Fibroblast of skin of left biceps (primary cell): ENCODE measurements around the gene VDAC2.
A peak's percentile ranks its signal among the peaks of the same experiment; 100 is the strongest.
"Not testable (repeated sequence)": the region's sequence is repeated elsewhere in the genome, so short reads cannot be mapped to it uniquely, and the experiment has no call there.

ENCODE experiments used
- DNase-seq, 2 experiments: peaks; one replicate each; pipeline ENCODE4 v3.0.0-alpha.2; 2013; ENCODE audit warnings: low read depth in 2 of 2

VDAC2 gene

DNA sequence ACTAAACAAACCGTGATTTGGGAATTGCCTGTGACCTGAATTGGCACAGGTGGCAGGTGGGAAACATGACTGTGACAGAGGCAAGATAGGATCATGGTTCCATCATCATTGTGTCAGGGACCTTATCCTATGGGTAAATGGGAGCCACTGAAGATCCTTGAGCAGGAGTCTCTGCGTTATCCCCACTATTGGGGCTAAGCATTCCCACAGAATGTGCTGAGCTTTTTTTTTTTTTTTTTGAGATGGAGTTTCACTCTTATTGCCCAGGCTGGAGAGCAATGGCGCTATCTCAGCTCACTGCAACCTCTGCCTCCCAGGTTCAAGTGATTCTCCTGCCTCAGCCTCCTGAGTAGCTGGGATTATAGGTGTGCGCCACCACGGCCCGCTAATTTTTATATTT, 10.6 kb upstream of the VDAC2 start:
- not testable (repeated sequence) for DNase-seq

DNA sequence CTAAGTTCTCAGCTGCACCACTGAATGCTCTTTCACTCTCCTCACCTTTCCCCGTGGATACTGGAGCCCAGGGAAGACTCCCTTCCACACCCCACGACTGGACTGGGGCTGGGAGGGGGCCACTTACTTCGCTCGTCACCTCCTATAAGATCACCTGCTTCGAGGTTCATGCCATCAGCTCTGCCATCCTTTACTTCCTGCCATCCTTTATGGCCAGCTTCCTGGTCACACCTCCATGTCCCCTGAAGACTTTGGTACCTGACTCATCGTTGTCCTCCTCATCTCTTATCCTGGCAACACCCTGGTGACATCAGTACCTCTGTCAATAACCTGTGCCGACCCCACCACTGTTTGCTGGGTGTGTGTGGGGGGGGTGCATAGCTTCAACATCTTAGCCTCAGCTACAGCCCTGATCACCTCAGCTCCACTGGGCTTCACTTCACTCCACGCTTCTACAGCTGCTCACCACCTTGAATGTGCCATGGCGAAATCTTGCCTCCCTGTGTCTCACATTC, 8.7 kb upstream of the VDAC2 start:
- DNase-seq: no peak

DNA sequence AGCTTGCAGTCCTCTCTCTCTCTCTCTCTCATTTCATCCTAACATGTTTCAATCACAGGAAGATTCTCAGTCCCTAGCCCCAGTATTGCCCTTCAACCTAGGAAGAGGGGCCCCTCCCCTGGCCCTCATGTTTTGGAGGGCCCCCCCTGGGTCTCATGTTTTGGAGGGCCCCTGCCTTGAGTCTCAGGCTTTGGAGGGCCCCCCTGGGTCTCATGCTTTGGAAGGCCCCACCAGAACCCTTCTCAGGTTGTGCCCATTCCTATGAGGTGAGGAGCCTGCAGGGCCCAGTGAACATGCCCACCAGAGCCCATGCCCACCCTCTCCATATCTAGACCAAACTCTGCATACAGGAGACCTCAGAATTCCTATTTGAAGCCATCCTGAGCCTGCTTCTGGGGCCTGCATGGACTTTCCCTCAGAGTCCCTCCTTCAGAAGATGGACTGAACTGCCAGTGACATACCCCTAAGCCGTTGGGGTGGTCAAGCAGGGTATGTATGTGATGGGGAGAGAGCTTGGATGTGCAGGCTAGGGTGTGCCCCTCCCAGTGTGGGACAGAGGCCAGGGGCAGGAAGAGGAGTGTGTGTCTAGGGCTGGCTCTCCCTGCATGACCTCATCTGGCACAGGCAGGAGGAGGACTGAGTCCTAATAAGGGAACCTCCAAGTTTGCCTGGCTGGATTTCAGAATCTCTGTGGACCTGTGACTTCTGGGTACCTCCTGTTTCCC, 8.1 kb upstream of the VDAC2 start:
- DNase-seq: peak in 1 of 2 experiments; percentile 42

DNA sequence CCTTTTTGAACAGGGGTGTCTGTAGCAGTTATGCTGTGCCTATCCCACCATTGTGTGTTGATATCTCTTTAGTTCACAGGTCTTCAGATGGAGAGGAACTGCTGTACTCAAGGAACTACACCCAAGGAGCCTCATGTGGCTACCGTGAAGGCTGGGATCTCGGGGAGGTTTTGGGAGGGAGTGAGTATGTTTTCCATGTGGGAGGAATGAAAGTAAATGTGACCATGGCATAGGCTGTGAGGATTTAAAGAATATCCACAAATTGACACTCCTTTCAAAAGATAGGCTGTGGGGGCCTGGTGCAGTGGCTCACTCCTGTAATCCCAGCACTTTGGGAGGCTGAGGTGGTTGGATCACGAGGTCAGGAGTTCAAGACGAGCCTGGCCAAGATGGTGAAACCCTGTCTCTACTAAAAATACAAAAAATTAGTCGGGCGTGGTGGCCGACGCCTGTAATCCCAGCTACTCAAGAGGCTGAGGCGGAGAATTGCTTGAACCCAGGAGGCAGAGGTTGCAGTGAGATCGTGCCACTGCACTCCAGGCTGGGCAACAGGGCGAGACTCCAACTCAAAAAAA, 7.5 kb upstream of the VDAC2 start:
- not testable (repeated sequence) for DNase-seq

DNA sequence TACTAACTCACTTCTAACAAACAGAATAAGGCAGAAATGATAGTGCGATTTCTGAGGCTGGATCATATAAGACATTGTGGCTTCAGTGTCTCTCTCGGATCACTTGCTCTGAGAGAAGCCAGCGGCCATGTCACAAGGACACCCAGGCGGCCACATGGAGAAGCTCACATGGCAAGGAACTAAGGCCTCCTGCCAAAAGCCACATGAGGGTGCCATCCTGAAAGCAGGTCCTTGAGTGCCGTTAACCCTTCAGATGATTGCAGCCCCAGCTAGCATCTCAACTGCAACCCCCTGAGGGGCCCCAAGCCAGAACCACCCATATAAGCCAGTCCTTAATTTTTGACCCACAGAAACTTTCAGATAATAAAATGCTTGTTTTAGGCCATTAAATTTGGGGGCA, 6.9 kb upstream of the VDAC2 start:
- no peak for DNase-seq

DNA sequence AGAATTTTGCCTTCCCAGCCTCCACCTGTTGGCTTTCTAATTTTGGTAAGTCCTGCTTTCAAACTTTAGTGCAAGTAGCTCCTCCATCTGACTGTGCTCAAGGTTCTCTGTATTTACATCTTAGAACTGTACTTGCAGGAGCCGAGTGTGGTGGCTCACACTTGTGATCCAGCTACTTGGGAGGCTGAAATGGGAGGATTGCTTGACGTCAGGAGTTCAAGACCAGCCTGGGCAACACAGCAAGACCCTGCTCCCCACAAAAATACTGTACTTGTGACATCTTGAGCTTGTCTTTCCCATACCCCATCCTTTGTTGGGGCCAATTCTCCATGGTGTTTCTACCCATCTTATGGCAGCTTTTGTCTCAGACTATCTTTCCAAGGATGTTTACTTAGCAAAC, 4.7 kb upstream of the VDAC2 start:
- no peak for DNase-seq

DNA sequence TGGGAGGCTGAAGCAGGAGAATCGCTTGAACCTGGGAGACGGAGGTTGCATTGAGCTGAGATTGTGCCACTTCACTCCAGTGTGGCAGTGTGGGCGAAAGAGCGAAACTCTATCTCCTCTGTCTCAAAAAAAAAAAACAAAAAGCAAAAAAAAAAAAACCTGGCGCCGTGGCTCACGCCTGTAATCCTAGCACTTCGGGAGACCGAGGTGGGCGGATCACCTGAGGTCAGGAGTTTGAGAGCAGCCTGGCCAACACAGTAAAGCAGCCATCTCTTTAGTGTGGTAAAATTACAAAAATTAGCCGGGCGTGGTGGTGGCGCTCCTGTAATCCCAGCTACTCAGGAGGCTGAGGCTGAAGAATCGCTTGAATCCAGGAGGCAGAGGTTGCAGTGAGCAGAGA, 4.0 kb upstream of the VDAC2 start:
- DNase-seq: not testable (repeated sequence)

DNA sequence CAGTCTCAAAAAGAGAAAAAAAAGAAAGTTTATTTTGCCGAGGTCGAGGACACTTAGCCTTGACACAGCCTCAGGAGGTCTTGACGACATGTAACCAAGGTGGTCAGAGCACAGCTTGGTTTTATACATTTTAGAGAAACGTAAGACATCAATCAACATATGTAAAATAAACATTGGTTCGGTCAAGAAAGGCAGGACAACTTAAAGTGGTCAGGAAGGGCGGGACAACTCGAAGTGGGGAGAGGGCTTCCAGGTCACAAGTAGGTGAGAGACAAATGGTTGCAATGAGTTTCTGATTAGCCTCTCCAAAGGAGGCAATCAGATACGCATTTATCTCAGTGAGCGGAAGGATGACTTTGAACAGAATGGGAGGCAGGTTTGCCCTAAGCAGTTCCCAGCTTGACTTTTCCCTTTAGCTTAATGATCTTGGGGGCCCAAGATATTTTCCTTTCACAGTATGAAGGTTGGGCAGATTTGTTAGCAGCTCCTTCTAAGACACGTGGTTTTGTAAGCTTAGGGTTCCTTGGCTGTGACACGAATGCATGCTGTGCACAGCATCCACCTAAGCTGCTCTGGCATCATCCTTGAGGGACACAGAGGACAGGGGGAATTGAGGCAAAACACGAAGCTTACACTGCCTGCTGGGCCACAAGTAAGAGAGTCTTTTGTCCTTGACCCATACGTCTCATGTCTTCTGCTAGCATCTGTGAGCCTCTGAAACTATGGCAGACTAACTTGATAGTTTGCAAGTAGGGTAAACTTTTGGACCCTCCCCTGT, 3.3 kb upstream of the VDAC2 start:
- DNase-seq: no peak

DNA sequence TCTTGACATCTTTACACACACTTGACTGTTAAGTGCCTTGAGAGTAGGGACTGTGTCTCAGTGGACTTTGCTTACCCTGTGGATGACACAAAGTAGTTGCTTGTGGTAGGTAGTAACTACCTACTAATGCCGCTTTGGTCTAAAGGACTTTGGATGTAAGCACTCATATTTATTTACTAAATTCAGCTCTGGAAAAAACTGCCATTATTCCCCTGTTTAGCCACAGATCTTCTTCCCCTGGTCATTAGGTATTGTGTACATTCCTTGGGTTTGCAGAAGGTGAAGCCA, 2.8 kb upstream of the VDAC2 start:
- no peak for DNase-seq

DNA sequence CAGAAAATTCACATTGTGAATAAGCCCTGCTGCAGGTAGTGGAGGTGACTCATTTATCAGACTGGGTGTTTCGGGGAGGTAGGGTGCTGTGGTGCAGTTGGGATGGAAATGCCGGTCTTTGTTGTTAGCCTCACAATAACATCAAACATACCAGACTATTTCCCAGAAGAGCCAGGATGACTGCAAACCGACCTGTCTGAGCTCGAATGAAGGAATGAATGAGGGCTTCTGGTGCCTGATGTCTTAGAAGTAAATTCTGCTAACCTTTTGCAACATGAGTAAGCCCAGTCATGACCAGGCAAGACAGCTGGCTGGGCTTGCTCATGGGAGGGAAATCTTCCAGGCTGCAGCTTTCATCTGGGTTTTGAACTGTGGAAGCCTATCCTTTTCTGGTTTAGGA, 2.4 kb upstream of the VDAC2 start:
- no peak for DNase-seq

DNA sequence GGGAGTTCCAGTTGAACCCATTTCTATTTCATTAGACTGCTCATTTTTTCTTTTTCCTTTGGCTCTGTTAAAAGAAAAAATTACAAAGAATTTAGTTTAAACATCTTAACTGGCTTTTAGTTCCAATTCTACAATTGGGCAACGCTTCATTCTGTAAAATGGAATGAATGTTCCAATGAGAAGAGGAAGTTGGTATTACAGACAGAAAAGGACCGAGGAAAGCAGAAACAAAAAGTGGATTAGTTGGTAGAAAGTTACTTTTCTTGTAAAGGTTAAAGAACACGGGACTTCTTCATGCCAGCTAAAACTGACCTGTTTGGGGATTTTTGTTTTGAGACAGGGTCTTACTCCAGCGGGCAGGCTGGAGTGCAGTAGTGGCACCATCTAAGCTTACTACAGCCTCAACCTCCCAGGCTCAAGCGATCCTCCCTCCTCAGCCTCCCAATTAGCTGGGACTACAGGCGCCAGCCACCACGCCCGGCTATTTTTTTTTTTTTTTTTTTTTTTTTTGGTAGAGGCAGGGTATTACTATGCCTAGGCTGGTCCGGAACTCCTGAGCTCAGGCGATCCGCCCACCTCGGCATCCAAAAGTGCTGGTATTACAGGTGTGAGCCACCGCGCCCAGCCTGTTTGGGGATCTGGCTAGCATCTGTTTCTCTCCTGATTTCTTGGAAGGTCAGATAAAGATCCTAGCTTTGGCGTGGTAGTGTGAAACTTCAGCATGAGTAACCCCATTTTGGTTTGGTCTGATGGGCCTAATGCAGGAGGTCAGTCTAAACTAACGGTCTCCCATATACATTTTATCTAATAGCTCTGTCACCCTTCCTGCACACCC, 1.3 kb upstream of the VDAC2 start:
- DNase-seq: no peak

DNA sequence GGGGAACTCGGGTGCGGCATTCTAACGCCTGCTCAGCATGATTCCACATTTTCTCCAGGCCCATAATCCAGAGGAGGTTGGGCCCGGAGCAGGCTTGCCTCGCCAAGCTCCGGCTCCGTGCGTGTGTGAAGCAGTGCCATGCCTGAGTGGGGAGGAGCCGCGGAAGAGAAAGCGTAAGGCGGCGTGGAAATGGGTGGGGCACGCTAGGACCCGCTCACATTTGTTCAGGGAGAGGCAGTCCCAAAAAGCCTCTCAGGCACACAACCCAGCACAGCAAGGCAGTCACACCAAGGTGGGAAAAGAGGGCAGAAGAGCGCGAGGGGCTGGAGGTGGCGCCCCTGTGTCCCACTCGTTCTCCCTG, 695 bp upstream of the VDAC2 start:
- peak; percentile 52 to 56 for DNase-seq

DNA sequence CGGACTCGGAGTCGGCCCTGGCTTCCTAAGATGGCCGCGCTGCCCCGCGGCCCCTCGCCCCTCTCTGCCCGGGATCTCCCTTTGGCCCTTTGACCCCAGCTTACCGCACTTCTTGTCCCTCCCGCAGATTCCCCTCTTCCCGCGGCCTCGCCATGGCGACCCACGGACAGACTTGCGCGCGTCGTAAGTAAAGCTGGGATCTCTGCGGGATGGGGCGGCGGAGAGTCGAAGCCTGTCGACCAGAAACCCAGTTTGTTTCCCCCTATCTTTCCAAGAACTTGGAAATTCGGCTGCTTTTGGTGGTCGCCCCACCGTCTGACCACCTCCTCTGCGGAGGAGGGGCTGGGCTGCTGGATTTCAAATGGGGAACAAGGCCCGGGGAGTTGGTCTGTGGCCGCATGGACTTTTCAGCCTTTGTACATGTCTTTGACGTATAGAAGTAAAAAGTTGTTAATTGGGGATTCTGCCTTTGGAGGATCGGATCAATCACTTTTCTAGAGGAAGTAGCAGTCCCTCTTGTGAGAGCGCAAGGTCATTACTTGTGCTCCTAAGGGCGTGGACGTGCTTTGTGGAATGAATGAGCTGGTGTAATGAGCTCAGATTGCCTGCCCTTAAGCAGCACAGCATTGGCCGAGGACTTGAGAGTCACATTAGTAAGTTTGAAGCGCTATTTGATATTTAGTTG, 553 bp downstream of the VDAC2 start:
- DNase-seq: no peak

DNA sequence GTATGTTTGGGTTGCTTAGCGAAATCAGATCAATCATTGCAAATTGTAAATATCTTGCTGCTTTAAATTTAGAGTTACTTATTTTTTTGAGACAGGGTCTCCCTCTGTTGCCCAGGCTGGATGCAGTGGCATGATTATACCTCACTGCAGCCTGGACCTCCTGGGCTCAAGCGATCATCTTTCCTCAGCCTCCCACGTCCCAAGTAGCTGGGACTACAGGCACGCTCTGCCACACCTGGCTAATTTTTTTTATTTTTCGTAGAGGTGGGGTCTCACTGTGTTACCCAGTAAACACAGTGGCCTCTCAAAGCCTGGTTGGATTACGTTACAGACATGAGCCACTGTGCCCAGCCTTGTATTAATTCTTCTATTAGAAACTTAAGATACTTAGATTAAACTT, 1.7 kb downstream of the VDAC2 start:
- no peak for DNase-seq

DNA sequence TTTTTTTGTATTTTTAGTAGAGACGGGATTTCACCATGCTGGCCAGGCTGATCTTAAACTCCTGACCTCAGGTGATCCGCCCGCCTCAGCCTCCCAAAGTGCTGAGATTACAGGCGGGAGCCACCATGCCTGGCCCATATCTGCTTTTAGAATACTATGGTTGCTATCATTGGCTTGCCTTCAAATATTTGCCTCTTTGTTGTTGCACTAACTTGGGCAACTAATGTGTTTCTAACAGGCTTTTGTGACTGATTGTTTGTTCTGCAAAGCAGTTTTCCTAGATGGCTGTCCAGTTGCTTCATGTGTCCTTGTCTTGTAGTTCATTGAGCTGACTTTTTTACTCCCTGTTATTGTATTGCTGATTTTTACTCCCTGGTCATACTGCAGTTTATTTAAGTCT, 9.7 kb downstream of the VDAC2 start:
- no peak for DNase-seq

DNA sequence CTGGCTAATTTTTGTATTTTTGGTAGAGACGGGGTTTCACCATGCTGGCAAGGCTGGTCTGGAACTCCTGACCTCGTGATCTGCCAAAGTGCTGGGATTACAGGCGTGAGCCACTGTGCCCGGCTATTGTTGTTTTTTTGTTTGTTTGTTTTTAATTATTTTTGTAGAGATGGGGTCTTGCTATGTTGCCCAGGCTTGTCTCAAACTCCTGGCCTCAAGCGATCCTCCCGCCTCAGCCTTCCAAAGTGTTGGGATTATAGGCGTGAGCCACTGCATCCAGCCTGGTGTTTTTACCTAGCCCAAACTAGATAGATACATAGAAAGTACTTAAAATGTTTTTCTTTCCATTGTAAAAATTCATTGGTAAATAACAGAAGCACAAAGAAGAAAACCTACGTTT, 10.9 kb downstream of the VDAC2 start:
- not testable (repeated sequence) for DNase-seq

DNA sequence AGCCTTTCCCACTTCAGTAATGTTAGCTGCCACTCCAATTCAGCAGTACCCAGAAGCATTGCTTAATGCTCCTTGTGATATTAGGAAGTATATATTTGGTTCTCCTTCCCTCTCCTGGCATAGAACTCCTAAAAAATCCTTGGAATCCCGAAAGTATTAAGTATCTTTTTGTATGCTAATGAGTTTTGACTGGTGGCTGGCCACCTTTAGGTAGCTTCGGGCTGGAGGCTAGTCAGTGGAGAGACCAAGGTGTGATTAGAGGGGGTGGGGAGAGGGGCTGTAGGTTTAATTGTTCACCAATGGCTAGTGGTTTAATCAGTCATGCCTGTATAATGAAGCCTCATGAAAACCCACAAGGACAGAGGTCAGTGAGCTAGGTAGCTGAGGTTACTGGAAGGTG, 12.9 kb downstream of the VDAC2 start:
- no peak for DNase-seq

DNA sequence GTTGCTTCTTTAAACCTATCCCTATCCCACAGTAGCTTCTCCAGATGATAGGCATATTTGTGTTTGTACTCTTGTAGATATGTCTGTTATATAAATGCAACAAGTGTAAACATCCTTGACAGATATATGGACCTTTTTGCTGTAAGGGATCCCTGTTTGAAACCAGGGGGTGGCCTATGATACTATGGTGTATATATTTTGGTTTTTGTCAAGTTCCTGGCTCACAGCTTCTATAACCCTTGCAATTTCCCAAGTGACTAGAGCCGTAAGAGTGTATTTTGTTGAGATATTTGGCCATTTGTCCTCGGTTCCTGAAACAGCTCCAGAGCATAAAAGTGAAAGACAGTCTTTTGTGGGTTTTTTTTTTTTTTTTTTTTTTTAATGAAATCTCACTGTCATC, 15.5 kb downstream of the VDAC2 start:
- no peak for DNase-seq

DNA sequence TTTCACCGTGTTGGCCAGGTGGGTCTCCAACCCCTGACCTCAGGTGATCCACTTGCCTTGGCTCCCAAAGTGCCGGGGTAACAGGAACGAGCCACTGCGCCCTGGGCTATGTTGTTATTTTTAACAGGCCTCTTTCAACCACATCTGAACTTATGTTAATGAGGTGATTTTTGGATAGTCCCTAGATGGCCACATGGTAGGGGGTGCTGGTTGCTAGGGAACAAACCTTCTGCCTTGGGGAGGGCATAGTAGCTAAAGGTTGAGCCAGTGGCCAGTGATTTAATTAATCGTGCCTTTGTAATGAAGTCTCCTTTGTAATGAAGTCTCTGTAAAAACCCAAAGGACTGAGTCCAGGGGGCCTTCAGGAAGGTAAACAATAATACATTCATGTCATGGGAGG, 16.1 kb downstream of the VDAC2 start:
- DNase-seq: no peak

DNA sequence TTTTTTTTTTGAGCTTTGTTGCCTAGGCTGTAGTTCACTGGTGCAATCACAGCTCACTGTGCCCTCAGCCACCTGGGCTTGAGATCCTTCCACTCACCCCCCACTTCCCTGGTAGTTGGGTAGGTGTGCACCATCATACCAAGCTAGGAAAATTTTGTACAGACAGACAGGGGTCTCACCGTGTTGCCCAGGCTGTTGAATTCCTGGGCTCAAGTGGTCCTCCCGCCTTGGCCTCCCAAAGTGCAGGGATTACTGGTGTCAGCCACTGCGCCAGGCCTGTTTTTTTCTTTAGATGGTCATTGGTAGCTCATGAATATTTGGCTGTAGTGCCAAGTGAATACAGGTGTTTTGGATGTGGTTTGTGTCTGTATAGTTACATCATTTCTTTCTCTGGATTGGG, 17.7 kb downstream of the VDAC2 start:
- DNase-seq: no peak

DNA sequence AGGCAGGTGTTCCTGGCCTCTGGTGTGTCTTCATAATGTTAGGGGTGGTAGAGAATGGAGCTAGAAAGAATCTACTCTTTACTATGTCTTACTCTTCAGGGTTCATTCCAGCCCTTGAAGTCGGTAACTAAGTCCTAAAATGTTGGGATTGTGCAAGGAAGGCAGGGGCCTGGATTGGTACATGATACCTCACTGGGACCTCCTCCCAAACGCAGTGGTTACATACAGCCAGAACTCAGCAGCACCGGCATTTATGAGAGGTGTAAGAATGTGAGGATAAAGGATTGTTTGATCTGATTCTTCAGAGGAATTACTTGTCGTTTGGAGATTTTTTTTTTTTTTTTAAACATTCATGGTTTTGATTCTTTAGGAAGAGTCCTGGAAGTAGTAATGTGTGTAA, 18.2 kb downstream of the VDAC2 start:
- DNase-seq: no peak

DNA sequence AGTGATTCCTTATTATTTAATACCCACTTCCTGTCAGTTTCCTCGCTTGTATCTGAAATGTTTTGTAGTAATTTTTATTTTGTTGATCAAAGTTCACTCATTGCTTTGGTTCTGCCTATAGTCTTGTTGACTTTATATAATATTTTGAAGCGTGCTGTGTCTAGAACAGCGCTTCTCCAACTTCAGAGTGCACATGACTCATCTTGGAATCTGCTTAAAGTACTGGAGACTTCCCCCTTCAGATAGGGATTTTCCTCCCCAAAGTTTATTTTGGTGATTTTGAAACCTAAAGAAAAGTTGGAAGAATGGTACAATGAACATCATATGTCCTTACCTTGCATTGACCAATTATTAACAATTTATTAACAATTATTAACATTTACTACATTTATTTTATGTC, 19.4 kb downstream of the VDAC2 start:
- no peak for DNase-seq
